GM21737 (cell line): ENCODE data around the gene FEM1A.
A peak's percentile ranks its signal among the peaks of the same experiment; 100 is the strongest.
"Not testable (repeated sequence)": the region's sequence is repeated elsewhere in the genome, so short reads cannot be mapped to it uniquely, and the experiment has no call there.

Experiments used
- ATAC-seq: cut with Tn5 transposase; IDR thresholded peaks from one replicate; pipeline ENCODE4 v1.9.1; 2021; ENCODE audit warnings: mild to moderate bottlenecking, moderate library complexity; ENCODE audit not compliant: unreplicated experiment

FEM1A gene

GRCh38 chr19:4811328-4812131, 20.0 kb downstream of the FEM1A start:
- peak; percentile 67 for ATAC-seq

GRCh38 chr19:4814625-4815425, 23.3 kb downstream of the FEM1A start:
- ATAC-seq, result no peak

- ATAC-seq, result no peak
Measured at GRCh38 chr19:4815426-4816201, 24.1 kb downstream of the FEM1A start.

- ATAC-seq, result no peak
Measured at GRCh38 chr19:4816202-4816949, 24.8 kb downstream of the FEM1A start.

GRCh38 chr19:4816950-4817278, 25.4 kb downstream of the FEM1A start:
- ATAC-seq, result no peak

GRCh38 chr19:4817467-4818277, 26.1 kb downstream of the FEM1A start:
- ATAC-seq, result no peak

- no peak for ATAC-seq
Measured at GRCh38 chr19:4821265-4821664, 29.7 kb downstream of the FEM1A start.

GRCh38 chr19:4822354-4822753, 30.8 kb downstream of the FEM1A start:
- ATAC-seq, result not testable (repeated sequence)

GRCh38 chr19:4823577-4823976, 32.0 kb downstream of the FEM1A start:
- ATAC-seq, result no peak

- ATAC-seq, result no peak
Measured at GRCh38 chr19:4829001-4829712, 37.6 kb downstream of the FEM1A start.

GRCh38 chr19:4830332-4830731, 38.8 kb downstream of the FEM1A start:
- no peak for ATAC-seq

- no peak for ATAC-seq
Measured at GRCh38 chr19:4830768-4831265, 39.3 kb downstream of the FEM1A start.

- ATAC-seq, result peak; percentile 69
Measured at GRCh38 chr19:4831304-4831978, 39.9 kb downstream of the FEM1A start, which contains the start of gene TICAM1. Gene TICAM1, minus strand, starts transcription at chr19:4831712. Its CDS starts 13,335 bp downstream, at chr19:4818377.

- ATAC-seq, result not testable (repeated sequence)
Measured at GRCh38 chr19:4831979-4832340, 40.4 kb downstream of the FEM1A start.

- ATAC-seq, result no peak
Measured at GRCh38 chr19:4832776-4833175, 41.2 kb downstream of the FEM1A start.

- no peak for ATAC-seq
Measured at GRCh38 chr19:4839192-4839591, 47.7 kb downstream of the FEM1A start.

- ATAC-seq, result no peak
Measured at GRCh38 chr19:4843647-4843965, 52.1 kb downstream of the FEM1A start.

GRCh38 chr19:4844348-4845179, 53.0 kb downstream of the FEM1A start:
- no peak for ATAC-seq
